Spinal cord (tissue), 10 donors: ENCODE data around the gene CLDN7. TPM values are rescaled to one million over a fixed set of nuclear protein-coding genes. Genes with fewer than 3 reads are reported as not detected.

ENCODE experiments used
- DNase-seq, 6 donors: peaks; one replicate each; pipeline versions ENCODE4 v3.0.0 to v3.0.0-alpha.2; 2013 to 2015; ENCODE audit warnings: low spot score in 6 of 6, low read depth in 4 of 6
- H3K27ac ChIP-seq: one replicate; pipeline ENCODE4 v1.5.1; 2013; ENCODE audit warnings: low read depth, low read length, control low read depth
- H3K27me3 ChIP-seq: one replicate; pipeline ENCODE4 v1.6.1; 2013; ENCODE audit warnings: low read length; ENCODE audit not compliant: control insufficient read depth, insufficient read depth
- H3K36me3 ChIP-seq: one replicate; pipeline ENCODE4 v1.6.1; 2013; ENCODE audit warnings: low read length; ENCODE audit not compliant: control insufficient read depth, insufficient read depth
- H3K4me1 ChIP-seq: one replicate; pipeline ENCODE4 v1.6.1; 2013; ENCODE audit warnings: low read length; ENCODE audit not compliant: control insufficient read depth, insufficient read depth
- H3K4me3 ChIP-seq: one replicate; pipeline ENCODE4 v1.5.1; 2013; ENCODE audit warnings: low read depth, low read length, control low read depth
- H3K9me3 ChIP-seq: one replicate; pipeline ENCODE4 v1.6.1; 2013; ENCODE audit warnings: low read length; ENCODE audit not compliant: control insufficient read depth, insufficient read depth
- WGBS: methylation state at CpG from one replicate; pipeline ENCODE4 v1.1.5; 2013; ENCODE audit warnings: missing lambda C conversion rate; ENCODE audit not compliant: insufficient coverage; 5-methylcytosine and 5-hydroxymethylcytosine counted together
- polyA plus RNA-seq, 2 donors: library from polyadenylated mRNA; unstranded; fragments of 120-200 nt; gene quantifications; one replicate each; pipeline ENCODE4 v1.2.1, GENCODE V29; 2013; ENCODE audit not compliant: insufficient read length in 2 of 2
- small RNA-seq: library from RNA; depleted of rRNA; stranded (forward); fragments of <200 nt; gene quantifications from one replicate; pipeline ENCODE3, GENCODE V24; 2014; ENCODE audit warnings: low replicate concordance
- total RNA-seq, 2 donors: library from RNA; depleted of rRNA in 1 of 2; stranded (reverse); fragments of 120-200 nt in 1 of 2; fragments of >200 nt in 1 of 2; gene quantifications; one replicate each; pipeline versions ENCODE4 v1.2.3 to v1.2.4, GENCODE V29; 2013 to 2014
- donor health status: healthy.

Gene CLDN7
- total and polyA plus RNA-seq, 4 donors, result 0.79 to 2.3 (median 1.3) TPM

DNA sequence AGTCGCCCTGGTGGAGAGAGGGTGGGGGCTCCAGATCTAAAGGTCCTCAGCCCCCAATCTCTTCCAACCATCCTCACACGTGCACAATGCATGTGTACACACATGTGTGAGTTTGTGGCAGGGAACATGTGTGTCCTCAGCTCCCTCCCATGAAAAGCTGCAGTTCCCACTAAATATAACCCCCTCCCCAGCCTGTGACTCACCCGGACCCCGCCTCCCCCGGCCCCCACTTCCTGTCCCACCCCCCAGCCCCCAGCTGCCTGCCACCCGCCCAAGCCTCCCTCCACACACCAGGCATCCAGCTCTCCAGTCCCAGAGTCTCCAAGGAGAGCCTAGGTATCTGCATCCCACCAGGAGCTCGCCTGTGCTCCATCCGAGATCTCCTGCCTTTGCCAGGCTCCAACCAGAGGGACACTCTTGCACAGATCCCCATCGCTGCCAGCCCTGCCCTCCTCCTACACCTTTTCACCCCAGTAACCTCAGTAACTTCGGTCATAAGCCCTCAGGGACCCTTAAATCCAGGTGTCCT lies 46.6 kb downstream of the CLDN7 start:
- peak overlapping the region; percentile 99 for H3K27ac ChIP-seq
- peaks cover 87% of the 10 kb centered on the region for H3K4me1 ChIP-seq
- H3K9me3 ChIP-seq, result no peaks in the 10 kb centered on the region
- no peak for DNase-seq
- H3K27me3 ChIP-seq, result no peaks in the 10 kb centered on the region
- 8% methylated on average over 4 of the region's 10 CpGs for WGBS
- H3K4me3 ChIP-seq, result peak overlapping the region; percentile 72
- peaks cover 3% of the 10 kb centered on the region for H3K36me3 ChIP-seq

DNA sequence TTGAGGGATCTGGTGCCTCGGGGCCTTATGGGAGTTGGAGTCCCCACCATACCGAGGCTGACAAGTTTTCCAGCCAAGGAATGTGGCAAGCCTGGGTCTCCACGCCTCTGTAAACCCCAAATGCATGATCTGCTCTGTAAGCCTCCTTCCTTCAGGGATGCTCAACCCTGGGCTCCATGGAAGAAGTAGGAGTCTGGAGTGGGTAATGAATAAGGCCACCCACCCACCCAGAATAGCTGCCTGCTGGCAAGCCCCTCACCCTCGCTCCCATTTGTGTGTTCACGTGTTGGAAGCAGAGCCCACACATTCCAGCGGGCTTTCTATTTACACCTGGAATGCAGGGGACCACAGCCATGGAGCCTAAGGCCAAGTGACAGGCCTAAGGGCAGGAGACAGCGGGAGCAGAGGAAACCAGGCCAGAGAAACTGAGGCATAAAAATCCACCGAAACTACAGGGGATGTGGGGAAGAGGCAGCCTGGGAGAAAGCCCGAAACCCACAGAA lies 47.1 kb downstream of the CLDN7 start:
- 0% methylated on average over 6 of the region's 9 CpGs for WGBS
- no peaks in the 10 kb centered on the region for H3K9me3 ChIP-seq
- peak overlapping the region; percentile 72 for H3K4me3 ChIP-seq
- H3K4me1 ChIP-seq, result peaks cover 85% of the 10 kb centered on the region
- peak overlapping the region; percentile 99 for H3K27ac ChIP-seq
- no peaks in the 10 kb centered on the region for H3K36me3 ChIP-seq
- DNase-seq, result peak in 2 of 6 donors; percentile 80 to 85
- H3K27me3 ChIP-seq, result no peaks in the 10 kb centered on the region

DNA sequence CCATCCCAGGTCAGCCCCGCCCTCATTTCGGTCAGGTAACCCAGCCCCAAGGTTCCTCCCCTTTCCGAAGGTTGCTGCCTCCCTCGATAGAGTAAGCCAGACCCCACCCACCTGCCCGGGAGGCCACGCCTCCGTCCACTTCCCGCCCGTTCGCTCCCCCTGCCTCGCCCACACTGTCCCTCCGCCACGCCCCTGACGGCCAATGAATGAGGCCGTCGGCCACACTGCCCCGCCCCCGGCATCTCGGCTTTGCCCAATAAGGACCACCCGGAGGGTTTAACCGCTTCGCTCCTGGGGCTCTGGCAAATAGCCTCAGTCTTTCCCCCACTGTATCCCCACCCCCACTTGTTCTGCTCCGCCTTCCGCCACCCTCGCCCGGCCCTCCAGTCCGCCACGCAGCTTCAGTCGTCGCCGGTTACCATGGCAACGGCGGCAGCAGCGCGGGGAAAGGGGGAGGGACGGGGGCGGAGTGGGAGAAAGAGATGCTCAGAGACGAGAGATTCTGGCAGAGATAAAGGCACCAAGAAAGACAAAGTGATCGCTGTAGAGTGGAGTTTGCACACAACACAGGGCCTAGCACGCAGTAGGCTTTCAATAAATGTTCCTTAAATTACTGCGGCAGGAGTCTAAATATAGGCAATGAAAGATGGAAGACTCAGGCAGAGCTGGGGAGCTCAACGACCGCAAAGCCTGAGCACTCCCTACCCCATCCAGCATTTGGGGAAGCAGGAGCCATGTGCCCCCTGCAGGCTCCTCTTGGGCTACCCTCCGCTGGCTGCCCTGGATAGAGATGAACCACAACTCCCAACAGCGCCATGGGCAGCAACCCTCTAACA lies 47.8 kb downstream of the CLDN7 start:
- no peaks in the 10 kb centered on the region for H3K9me3 ChIP-seq
- H3K27me3 ChIP-seq, result no peaks in the 10 kb centered on the region
- peak overlapping the region; percentile 99 for H3K27ac ChIP-seq
- WGBS, result 0% methylated on average over 36 of the region's 45 CpGs
- H3K4me1 ChIP-seq, result peaks cover 81% of the 10 kb centered on the region
- no peaks in the 10 kb centered on the region for H3K36me3 ChIP-seq
- DNase-seq, result peak; percentile 91 to 100 (median 98)
- H3K4me3 ChIP-seq, result peak overlapping the region; percentile 72

DNA sequence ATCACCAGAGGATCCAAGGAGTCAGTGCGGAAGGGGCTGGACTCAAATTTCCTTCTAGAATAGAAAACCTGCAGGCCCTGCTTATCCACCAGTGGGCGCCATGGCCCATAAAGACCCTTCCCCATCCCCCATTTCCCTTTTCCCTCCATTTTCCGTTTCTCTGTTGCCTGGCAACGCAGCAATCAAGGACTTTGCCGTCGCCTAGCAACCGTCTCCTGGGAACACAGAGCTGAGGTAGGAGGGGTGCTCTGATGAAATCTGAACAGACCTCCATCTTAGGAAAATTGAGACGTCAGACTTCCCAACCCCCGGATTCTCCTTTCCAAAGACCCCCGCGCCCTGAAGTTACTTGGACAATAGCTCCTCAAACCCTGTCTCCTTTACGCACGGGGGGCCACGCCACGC lies 48.4 kb downstream of the CLDN7 start:
- Histone ChIP-seq H3K4me1 (peaks cover 80% of the 10 kb centered on the region), H3K36me3 (peaks cover 4% of the 10 kb centered on the region), H3K4me3 (peak overlapping the region; percentile 72), H3K9me3 (no peaks in the 10 kb centered on the region), H3K27me3 (no peaks in the 10 kb centered on the region), H3K27ac (peak overlapping the region; percentile 99)
- 0% methylated on average over 9 of the region's 15 CpGs for WGBS
- DNase-seq, result peak in 5 of 6 donors; percentile 93 to 100 (median 98)

DNA sequence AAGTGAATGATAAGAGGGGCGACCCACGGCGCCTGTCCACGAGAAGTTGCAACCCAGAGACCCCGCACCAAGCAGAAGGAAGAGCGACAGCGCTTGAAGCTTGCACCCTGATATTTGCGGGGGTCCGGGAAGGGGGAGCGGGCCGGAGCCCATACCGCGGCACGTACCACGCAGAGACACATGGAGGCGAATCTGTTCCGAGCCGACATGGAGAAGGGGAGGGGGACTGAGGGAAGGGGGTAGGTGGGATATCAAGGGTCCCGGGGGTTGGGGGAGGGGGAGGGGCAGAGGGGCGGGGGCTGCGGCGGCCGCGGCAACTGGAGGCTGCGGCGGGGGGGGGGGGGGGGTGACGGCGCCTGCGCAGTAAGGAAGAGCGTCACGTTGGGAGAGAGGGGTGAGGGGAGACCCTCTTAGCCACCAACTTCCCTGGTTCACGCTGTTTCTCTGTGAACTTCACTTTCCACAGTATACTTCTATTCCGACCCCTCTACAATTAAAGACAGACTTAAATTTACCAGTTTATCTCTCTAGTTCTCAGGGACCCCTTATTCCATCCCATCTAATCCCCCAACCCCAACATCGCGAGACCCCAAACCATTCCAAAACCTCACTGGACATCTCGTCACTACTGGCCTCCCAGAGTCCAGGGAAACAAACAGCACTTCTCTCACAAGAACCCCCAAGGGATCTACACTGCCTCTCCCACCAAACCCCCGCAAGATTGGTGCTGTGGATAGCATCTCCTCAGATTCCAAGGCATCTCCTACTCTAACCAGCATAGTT lies 50.6 kb downstream of the CLDN7 start:
- peak in 1 of 6 donors; percentile 71 for DNase-seq
- Histone ChIP-seq H3K4me3 (peak overlapping the region; percentile 14), H3K27ac (no peak overlapping the region), H3K4me1 (peaks cover 82% of the 10 kb centered on the region), H3K27me3 (no peaks in the 10 kb centered on the region), H3K36me3 (peaks cover 20% of the 10 kb centered on the region), H3K9me3 (no peaks in the 10 kb centered on the region)
- WGBS, result 15% methylated on average over 15 of the region's 37 CpGs

Small RNAs within 50 kb of the gene (small RNA-seq; reads per million reads assigned to genes)
- 18.4 reads per million, percentile 97 among the genes with 10 or more reads in this experiment for gene MIR324
- not detected for gene RF00019

Other genes with a start within 250 kb of the CLDN7 start
Only the 30 nearest of the 35 such genes appear.
- gene SLC16A11, start 218.4 kb downstream of the CLDN7 start, total RNA-seq, result 1 to 10 TPM in 1 of 2 donors, under 1 TPM in 1; 0.20 to 2.5 TPM
- gene SLC16A11, start 218.4 kb downstream of the CLDN7 start, polyA plus RNA-seq, result under 1 TPM; 0.52 to 0.95 TPM
- under 1 TPM; 0.69 to 0.77 TPM for gene CLEC10A, start 182.2 kb downstream of the CLDN7 start, total RNA-seq
- under 1 TPM; 0.17 to 0.29 TPM for gene CLEC10A, start 182.2 kb downstream of the CLDN7 start, polyA plus RNA-seq
- under 1 TPM in 1 of 2 donors, not detected in 1; 0.50 TPM for gene ASGR2, start 147.7 kb downstream of the CLDN7 start, total RNA-seq
- gene ASGR2, start 147.7 kb downstream of the CLDN7 start, polyA plus RNA-seq, result under 1 TPM; 0.24 to 0.39 TPM
- 1 to 10 TPM; 4.3 to 8.2 TPM for gene ASGR1, start 83.1 kb downstream of the CLDN7 start, total RNA-seq
- 10 to 100 TPM; 32.4 to 32.5 TPM for gene ASGR1, start 83.1 kb downstream of the CLDN7 start, polyA plus RNA-seq
- gene DLG4, start 42.6 kb downstream of the CLDN7 start, total RNA-seq, result 10 to 100 TPM; 50.6 to 82.8 TPM
- 100 to 1,000 TPM; 192 to 203 TPM for gene DLG4, start 42.6 kb downstream of the CLDN7 start, polyA plus RNA-seq
- 100 to 1,000 TPM; 131 to 478 TPM for gene ACADVL, start 42.5 kb downstream of the CLDN7 start, total RNA-seq
- 100 to 1,000 TPM; 381 to 455 TPM for gene ACADVL, start 42.5 kb downstream of the CLDN7 start, polyA plus RNA-seq
- gene DVL2, start 28.0 kb downstream of the CLDN7 start, total RNA-seq, result 10 to 100 TPM; 31.7 to 46.6 TPM
- 10 to 100 TPM; 47.9 to 59.7 TPM for gene DVL2, start 28.0 kb downstream of the CLDN7 start, polyA plus RNA-seq
- gene PHF23, start 23.0 kb downstream of the CLDN7 start, total RNA-seq, result 10 to 100 TPM; 26.2 to 49.0 TPM
- 10 to 100 TPM; 50.2 to 53.2 TPM for gene PHF23, start 23.0 kb downstream of the CLDN7 start, polyA plus RNA-seq
- 100 to 1,000 TPM; 196 to 481 TPM for gene GABARAP, start 20.0 kb downstream of the CLDN7 start, total RNA-seq
- 100 to 1,000 TPM; 431 to 461 TPM for gene GABARAP, start 20.0 kb downstream of the CLDN7 start, polyA plus RNA-seq
- 10 to 100 TPM; 44.4 to 47.9 TPM for gene CTDNEP1, start 10.7 kb downstream of the CLDN7 start, total RNA-seq
- 100 to 1,000 TPM; 177 to 181 TPM for gene CTDNEP1, start 10.7 kb downstream of the CLDN7 start, polyA plus RNA-seq
- 10 to 100 TPM; 24.9 to 47.7 TPM for gene ELP5, start 10.3 kb downstream of the CLDN7 start, total RNA-seq
- gene ELP5, start 10.3 kb downstream of the CLDN7 start, polyA plus RNA-seq, result 10 to 100 TPM; 49.8 to 52.2 TPM
- 1 to 10 TPM in 1 of 2 donors, under 1 TPM in 1; 0.59 to 1.9 TPM for gene SLC2A4, start 19.2 kb upstream of the CLDN7 start, total RNA-seq
- under 1 TPM; 0.48 to 0.78 TPM for gene SLC2A4, start 19.2 kb upstream of the CLDN7 start, polyA plus RNA-seq
- 1 to 10 TPM in 1 of 2 donors, under 1 TPM in 1; 0.50 to 1.0 TPM for gene YBX2, start 32.2 kb upstream of the CLDN7 start, total RNA-seq
- gene YBX2, start 32.2 kb upstream of the CLDN7 start, polyA plus RNA-seq, result 1 to 10 TPM; 4.2 to 6.9 TPM
- gene EIF5A, start 45.1 kb upstream of the CLDN7 start, total RNA-seq, result 100 to 1,000 TPM; 146 to 202 TPM
- gene EIF5A, start 45.1 kb upstream of the CLDN7 start, polyA plus RNA-seq, result 100 to 1,000 TPM; 366 to 375 TPM
- gene GPS2, start 52.9 kb upstream of the CLDN7 start, total RNA-seq, result 10 to 100 TPM; 19.2 to 65.5 TPM
- gene GPS2, start 52.9 kb upstream of the CLDN7 start, polyA plus RNA-seq, result 10 to 100 TPM; 98.3 to 99.4 TPM
- 10 to 100 TPM; 28.6 TPM for gene NEURL4, start 66.9 kb upstream of the CLDN7 start, total RNA-seq
- 10 to 100 TPM; 43.9 to 56.4 TPM for gene NEURL4, start 66.9 kb upstream of the CLDN7 start, polyA plus RNA-seq
- 10 to 100 TPM in 1 of 2 donors, 1 to 10 TPM in 1; 4.6 to 13.7 TPM for gene ACAP1, start 74.1 kb upstream of the CLDN7 start, total RNA-seq
- 10 to 100 TPM; 13.8 to 18.1 TPM for gene ACAP1, start 74.1 kb upstream of the CLDN7 start, polyA plus RNA-seq
- 10 to 100 TPM in 1 of 2 donors, 1 to 10 TPM in 1; 5.6 to 10.4 TPM for gene KCTD11, start 89.7 kb upstream of the CLDN7 start, total RNA-seq
- gene KCTD11, start 89.7 kb upstream of the CLDN7 start, polyA plus RNA-seq, result 10 to 100 TPM; 12.6 to 13.5 TPM
- gene TMEM95, start 92.7 kb upstream of the CLDN7 start, total RNA-seq, result not detected
- gene TMEM95, start 92.7 kb upstream of the CLDN7 start, polyA plus RNA-seq, result not detected
- 1 to 10 TPM in 1 of 2 donors, under 1 TPM in 1; 0.79 to 1.5 TPM for gene TNK1, start 118.6 kb upstream of the CLDN7 start, total RNA-seq
- gene TNK1, start 118.6 kb upstream of the CLDN7 start, polyA plus RNA-seq, result 1 to 10 TPM; 3.4 to 4.6 TPM
- 10 to 100 TPM in 1 of 2 donors, 1 to 10 TPM in 1; 8.0 to 21.7 TPM for gene PLSCR3, start 132.0 kb upstream of the CLDN7 start, total RNA-seq
- 10 to 100 TPM; 29.3 to 38.8 TPM for gene PLSCR3, start 132.0 kb upstream of the CLDN7 start, polyA plus RNA-seq
- 100 to 1,000 TPM in 1 of 2 donors, 10 to 100 TPM in 1; 70.9 to 130 TPM for gene TMEM256, start 141.6 kb upstream of the CLDN7 start, total RNA-seq
- gene TMEM256, start 141.6 kb upstream of the CLDN7 start, polyA plus RNA-seq, result 10 to 100 TPM; 48.6 to 54.7 TPM
- 10 to 100 TPM; 21.5 to 25.3 TPM for gene NLGN2, start 145.4 kb upstream of the CLDN7 start, total RNA-seq
- 100 to 1,000 TPM; 196 to 210 TPM for gene NLGN2, start 145.4 kb upstream of the CLDN7 start, polyA plus RNA-seq
- gene SPEM1, start 157.8 kb upstream of the CLDN7 start, total RNA-seq, result not detected
- gene SPEM1, start 157.8 kb upstream of the CLDN7 start, polyA plus RNA-seq, result under 1 TPM in 1 of 2 donors, not detected in 1; 0.29 TPM
- not detected for gene SPEM2, start 163.1 kb upstream of the CLDN7 start, total RNA-seq
- gene SPEM2, start 163.1 kb upstream of the CLDN7 start, polyA plus RNA-seq, result under 1 TPM; 0.23 to 0.67 TPM
- gene SPEM3, start 166.4 kb upstream of the CLDN7 start, total RNA-seq, result not detected
- gene SPEM3, start 166.4 kb upstream of the CLDN7 start, polyA plus RNA-seq, result under 1 TPM in 1 of 2 donors, not detected in 1; 0.05 TPM
- 1 to 10 TPM in 1 of 2 donors, under 1 TPM in 1; 0.69 to 1.3 TPM for gene TMEM102, start 173.0 kb upstream of the CLDN7 start, total RNA-seq
- gene TMEM102, start 173.0 kb upstream of the CLDN7 start, polyA plus RNA-seq, result 1 to 10 TPM; 2.1 to 2.4 TPM
- gene FGF11, start 177.0 kb upstream of the CLDN7 start, total RNA-seq, result 10 to 100 TPM; 11.2 to 25.7 TPM
- gene FGF11, start 177.0 kb upstream of the CLDN7 start, polyA plus RNA-seq, result 10 to 100 TPM; 32.8 to 42.2 TPM
- gene CHRNB1, start 182.6 kb upstream of the CLDN7 start, total RNA-seq, result 10 to 100 TPM; 19.1 to 25.9 TPM
- 10 to 100 TPM; 20.9 TPM for gene CHRNB1, start 182.6 kb upstream of the CLDN7 start, polyA plus RNA-seq
- 10 to 100 TPM; 19.8 to 32.6 TPM for gene ZBTB4, start 217.2 kb upstream of the CLDN7 start, total RNA-seq
- gene ZBTB4, start 217.2 kb upstream of the CLDN7 start, polyA plus RNA-seq, result 10 to 100 TPM; 59.6 to 60.6 TPM